ENCODE data around the gene EFL1.

DNA sequence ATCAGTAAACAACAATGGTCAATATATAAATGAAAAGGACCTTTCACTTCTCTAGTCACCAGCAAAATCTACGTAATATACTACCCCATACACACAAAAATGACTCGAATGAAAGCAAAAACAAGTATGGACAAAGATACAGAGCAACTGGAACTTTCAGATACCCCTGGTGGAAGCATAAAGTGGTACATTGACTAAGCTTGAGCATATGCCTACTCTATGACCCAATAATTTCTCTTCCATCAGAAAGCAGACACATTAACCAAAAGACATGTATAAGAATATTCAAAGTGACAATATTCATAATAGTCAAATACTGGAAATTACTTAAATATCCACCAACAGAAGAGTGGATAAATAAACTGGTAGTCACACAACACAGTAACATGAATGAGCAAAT, 86.0 kb downstream of the EFL1 start:
- no peak for TF ChIP-seq EP300 (IDR thresholded peaks at IDR 0.05)
- no peak for TF ChIP-seq POLR2AphosphoS5 (IDR thresholded peaks at IDR 0.05)

All from suprapubic skin (tissue), 4 donors.